GM12878 (cell line): ENCODE data around the gene AFTPH. TPM values are rescaled to one million over a fixed set of nuclear protein-coding genes. Genes with fewer than 3 reads are reported as not detected.

Experiments
- ATAC-seq: fragments of 200-7000 bp; cut with Tn5 transposase; 3 replicates; pipeline ENCODE4 v1.9.1; 2020; ENCODE audit warnings: mild to moderate bottlenecking, moderate library complexity
- BruUV-seq: library from RNA; stranded (reverse); fragments of 400-500 nt; replicated peaks from 2 replicates; lab custom pipeline; 2021; lab: Mats Ljungman, UMichigan
- CTCF ChIA-PET: fragments of 300-600 bp; sonication (Branson Sonifier 250); formaldehyde crosslinking; extraction: SDS; loops from one replicate; lab custom pipeline; 2021; ENCODE audit warnings: inconsistent platforms; lab: Yijun Ruan, JAX
- POLR2A ChIA-PET: fragments of 350-600 bp; formaldehyde crosslinking; extraction: SDS; loops from one replicate; lab custom pipeline; 2021; ENCODE audit warnings: inconsistent platforms; lab: Charles Lee
- RAD21 ChIA-PET: fragments of 300-600 bp; sonication (Branson Sonifier 250); formaldehyde crosslinking; loops from one replicate; lab custom pipeline; 2023; ENCODE audit warnings: antibody characterized with exemption; ENCODE audit not compliant: unreplicated experiment; lab: Charles Lee
- SMC1A ChIA-PET: fragments of 300-600 bp; sonication (Branson Sonifier 250); formaldehyde crosslinking; loops from one replicate; lab custom pipeline; 2023; ENCODE audit not compliant: unreplicated experiment, uncharacterized antibody; lab: Charles Lee
- DNase-seq: peaks from one replicate; pipeline ENCODE4 v3.0.0-alpha.2; 2011; ENCODE audit warnings: low read depth, low spot score
- FAIRE-seq: peaks from 3 replicates; lab custom pipeline; 2011; peaks lifted over from hg19 to GRCh38; lab: Jason Lieb, UNC
- H2AFZ ChIP-seq: 2 replicates; pipeline ENCODE4 v1.6.0; 2011; ENCODE audit warnings: low read depth, low read length, control low read depth; ENCODE audit not compliant: control insufficient read depth
- H3K27ac ChIP-seq: 2 replicates; pipeline ENCODE4 v1.5.1; 2011; ENCODE audit warnings: control low read depth; ENCODE audit not compliant: control insufficient read depth, insufficient read depth
- H3K27me3 ChIP-seq, 2 experiments: replicated peaks in 1 of 2; 2 replicates each; pipeline versions ENCODE4 v1.6.0 to v1.6.1; 2011; ENCODE audit warnings: low read length in 1 of 2; ENCODE audit not compliant: control insufficient read depth in 2 of 2, insufficient read depth in 2 of 2
- H3K36me3 ChIP-seq, 2 experiments: 2 replicates each; pipeline ENCODE4 v1.5.1; 2011; ENCODE audit warnings: low read length in 1 of 2; ENCODE audit not compliant: control insufficient read depth in 2 of 2, insufficient read depth in 2 of 2
- H3K4me1 ChIP-seq: 2 replicates; pipeline ENCODE4 v1.6.1; 2011; ENCODE audit warnings: mild to moderate bottlenecking, low read length, moderate library complexity, mixed read lengths; ENCODE audit not compliant: control insufficient read depth, insufficient read depth
- H3K4me2 ChIP-seq: 2 replicates; pipeline ENCODE4 v1.6.0; 2011; ENCODE audit warnings: control low read depth; ENCODE audit not compliant: control insufficient read depth, insufficient read depth
- H3K4me3 ChIP-seq: fragments of 200-600 bp; sonication (generic); 2 replicates; pipeline ENCODE4 v1.5.1; 2016
- H3K79me2 ChIP-seq: 2 replicates; pipeline ENCODE4 v1.6.0; 2011; ENCODE audit warnings: low read length; ENCODE audit not compliant: control insufficient read depth, insufficient read depth
- H3K9ac ChIP-seq: 2 replicates; pipeline ENCODE4 v1.8.0; 2011; ENCODE audit warnings: low read length, control low read depth, mixed read lengths; ENCODE audit not compliant: control insufficient read depth, insufficient read depth
- H3K9me3 ChIP-seq: replicated peaks from 3 replicates; pipeline ENCODE4 v1.5.1; 2011; ENCODE audit warnings: mild to moderate bottlenecking, low read length; ENCODE audit not compliant: control insufficient read depth, insufficient read depth
- H4K20me1 ChIP-seq: 2 replicates; pipeline ENCODE4 v1.6.0; 2011; ENCODE audit not compliant: control insufficient read depth, insufficient read depth
- BACH1 ChIP-seq: fragments of 450-650 bp; IDR thresholded peaks from 2 replicates; pipeline ENCODE4 v1.6.1; 2017; ENCODE audit warnings: mild to moderate bottlenecking, borderline replicate concordance
- BCL11A ChIP-seq: IDR thresholded peaks from 2 replicates; pipeline ENCODE4 v1.6.1; 2011; ENCODE audit warnings: low read depth, low read length
- CHD2 ChIP-seq: IDR thresholded peaks from 2 replicates; pipeline ENCODE4 v1.6.1; 2011; ENCODE audit warnings: low read depth, low read length, improper control_type of control experiment, borderline replicate concordance
- E2F4 ChIP-seq: IDR thresholded peaks from 2 replicates; pipeline ENCODE4 v1.6.1; 2012; ENCODE audit warnings: low read depth, low read length, improper control_type of control experiment
- EED ChIP-seq: sonication (generic); IDR thresholded peaks from 2 replicates; pipeline ENCODE4 v1.6.1; 2016; ENCODE audit warnings: antibody characterized with exemption, low read depth
- EZH2 ChIP-seq: IDR thresholded peaks from 2 replicates; pipeline ENCODE4 v1.6.1; 2012; ENCODE audit warnings: low read depth, mild to moderate bottlenecking, control low read depth, inconsistent platforms, low read length, borderline replicate concordance; ENCODE audit not compliant: control insufficient read depth
- FOXK2 ChIP-seq: fragments of 450-650 bp; IDR thresholded peaks from 2 replicates; pipeline ENCODE4 v1.6.1; 2017; ENCODE audit warnings: mild to moderate bottlenecking, moderate library complexity
- FOXM1 ChIP-seq: IDR thresholded peaks from 2 replicates; pipeline ENCODE4 v1.6.1; 2012; ENCODE audit warnings: low read depth, mild to moderate bottlenecking, inconsistent platforms, low read length, moderate library complexity
- REST ChIP-seq: IDR thresholded peaks from 2 replicates; pipeline ENCODE4 v1.6.1; 2012; ENCODE audit warnings: mild to moderate bottlenecking, low read depth, low read length
- USF1 ChIP-seq: IDR thresholded peaks from 2 replicates; pipeline ENCODE4 v1.6.1; 2011; ENCODE audit warnings: borderline replicate concordance, low read depth, mild to moderate bottlenecking, moderate library complexity, mixed read lengths, low read length; ENCODE audit not compliant: insufficient read depth; ENCODE audit errors: extremely low read length
- YBX1 ChIP-seq: fragments of 450-650 bp; IDR thresholded peaks from 2 replicates; pipeline ENCODE4 v1.6.1; 2016; ENCODE audit warnings: antibody characterized with exemption
- WGBS: methylation state at CpG from one replicate; pipeline ENCODE4 v1.1.6; 2016; ENCODE audit warnings: low lambda C conversion rate; ENCODE audit not compliant: insufficient replicate concordance, insufficient coverage; ENCODE audit errors: missing lambda C conversion rate; 5-methylcytosine and 5-hydroxymethylcytosine counted together
- in situ Hi-C: fragments of 300-500 bp; cut with MboI; formaldehyde crosslinking; loops from 9 replicates; pipeline ENCODE4 v1.14.3; 2018; ENCODE audit warnings: mixed read lengths
- intact Hi-C: fragments of 100-400 bp; cut with micrococcal nuclease; formaldehyde crosslinking; loops from one replicate; pipeline ENCODE4 v1.14.2; 2022; ENCODE audit not compliant: unreplicated experiment
- polyA plus RNA-seq, 11 experiments: library from polyadenylated mRNA; depleted of rRNA in 4 of 11; unstranded in 6 of 11; stranded (reverse) in 5 of 11; fragments of >200 nt; fragmentation: Nextera tagmentation in 4 of 11; fragmentation: Illumina TruSeq in 1 of 11; extraction: Ambion mirVana in 4 of 11; extraction: Trizol in 1 of 11; gene quantifications; 1 replicate in 1 of 11; 2 replicates in 10 of 11; pipeline versions ENCODE4 v1.2.1 to v1.2.3, GENCODE V29; 2011 to 2016; ENCODE audit warnings: inconsistent platforms in 2 of 11, missing spikeins in 2 of 11, low read depth in 1 of 11
- total RNA-seq, 4 experiments: library from RNA; depleted of rRNA in 3 of 4; stranded (reverse); fragments of >200 nt in 3 of 4; fragmentation: Illumina TruSeq in 1 of 4; extraction: Trizol in 1 of 4; gene quantifications; 2 replicates each; pipeline versions ENCODE4 v1.2.1 to v1.2.3, GENCODE V29; 2013 to 2021

The AFTPH gene
- total and polyA plus RNA-seq, 10 of the 15 experiments (the other 5 are each of a cell fraction or from before 2014, with no cell fraction given) = 25.6 to 77.3 (median 39.5) TPM

GRCh38 chr2:64604155-64604554 is 80.0 kb downstream of the AFTPH start:
- FAIRE-seq (no peak), ATAC-seq (no peak), DNase-seq (no peak)
- H3K27me3 ChIP-seq = no peaks in the 10 kb centered on the region
- H3K4me2 ChIP-seq = no peak overlapping the region
- H3K79me2 ChIP-seq = no peaks in the 10 kb centered on the region
- TF ChIP-seq USF1 (no peak), E2F4 (no peak), FOXM1 (no peak), FOXK2 (no peak), BACH1 (no peak), BCL11A (no peak), EZH2 (no peak), EED (no peak), CHD2 (no peak), REST (no peak), YBX1 (no peak)
- ChIA-PET RAD21 (no interaction called here), CTCF (interaction anchor here (3.4 kb wide), 1 partner anchor 12 kb away, joined by 14 read pairs; no protein-coding TSS in a partner anchor), SMC1A (interaction anchor here (0.8 to 4.5 kb wide), 5 partner anchors 13 to 274 kb away, joined by 3 to 23 read pairs (median 3); no protein-coding TSS in a partner anchor), POLR2A (interaction anchor here (0.6 to 4.9 kb wide), 2 partner anchors 9 to 14 kb away, joined by 7 to 23 read pairs; no protein-coding TSS in a partner anchor)
- H3K9ac ChIP-seq = no peak overlapping the region
- WGBS = 58% methylated on average over 2 of the region's 2 CpGs
- no peaks in the 10 kb centered on the region for H4K20me1 ChIP-seq
- no TSS peak for BruUV-seq
- H2AFZ ChIP-seq = no peak overlapping the region
- no peaks in the 10 kb centered on the region for H3K36me3 ChIP-seq
- in situ Hi-C loops (no loop called here), intact Hi-C loops (no loop called here)
- no peak overlapping the region for H3K27ac ChIP-seq
- no peaks in the 10 kb centered on the region; the same call in 2 of the 3 replicates for H3K9me3 ChIP-seq
- H3K4me3 ChIP-seq = no peak overlapping the region
- H3K4me1 ChIP-seq = peaks cover 35% of the 10 kb centered on the region
